ENCODE measurements around the gene TM9SF1.
A peak's percentile ranks its signal among the peaks of the same experiment; 100 is the strongest.

TM9SF1 gene

DNA sequence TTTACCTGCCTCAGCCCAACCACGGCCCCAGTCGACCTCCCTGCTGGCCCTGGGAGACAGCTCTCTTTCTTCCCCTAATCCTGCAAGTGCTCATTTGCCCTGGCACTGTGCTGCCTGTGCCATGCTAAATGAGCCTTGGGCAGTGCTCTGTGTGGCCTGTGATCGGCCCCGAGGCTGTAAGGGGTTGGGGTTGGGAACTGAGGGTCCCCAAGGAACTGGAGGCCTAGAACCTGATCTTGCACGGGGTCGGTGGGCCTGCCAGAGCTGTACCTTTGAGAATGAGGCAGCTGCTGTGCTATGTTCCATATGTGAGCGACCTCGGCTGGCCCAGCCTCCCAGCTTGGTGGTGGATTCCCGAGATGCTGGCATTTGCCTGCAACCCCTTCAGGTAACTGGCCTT lies 45.2 kb downstream of the TM9SF1 start:
- Histone ChIP-seq H3K79me2 (ENCODE audit: low read length) (peaks cover 35% of the 10 kb centered on the region), H2AFZ (ENCODE audit: low read depth, low read length) (no peak overlapping the region), H3K9ac (ENCODE audit: low read length) (no peak overlapping the region), H4K20me1 (ENCODE audit: insufficient read depth, low read length) (0 out of 2 replicates have a peak, but pooled peaks cover 2% of the 10 kb centered on the region), H3K4me2 (ENCODE audit: low read length) (no peak overlapping the region), H3K27ac (ENCODE audit: low read length) (no peak overlapping the region), H3K4me1 (ENCODE audit: low read length) (peaks cover 14% of the 10 kb centered on the region), H3K36me3 (replicated peaks; ENCODE audit: low read depth, low read length) (peaks cover 39% of the 10 kb centered on the region), H3K9me3 (ENCODE audit: insufficient read depth, low read length) (no peaks in the 10 kb centered on the region), H3K27me3 (ENCODE audit: low read depth, low read length) (no peaks in the 10 kb centered on the region), H3K4me3 (ENCODE audit: low read length) (no peak overlapping the region)
- TF ChIP-seq EZH2phosphoT487 (IDR thresholded peaks at IDR 0.05; ENCODE audit: low read depth): no peak
- TF ChIP-seq, protein P1, sequence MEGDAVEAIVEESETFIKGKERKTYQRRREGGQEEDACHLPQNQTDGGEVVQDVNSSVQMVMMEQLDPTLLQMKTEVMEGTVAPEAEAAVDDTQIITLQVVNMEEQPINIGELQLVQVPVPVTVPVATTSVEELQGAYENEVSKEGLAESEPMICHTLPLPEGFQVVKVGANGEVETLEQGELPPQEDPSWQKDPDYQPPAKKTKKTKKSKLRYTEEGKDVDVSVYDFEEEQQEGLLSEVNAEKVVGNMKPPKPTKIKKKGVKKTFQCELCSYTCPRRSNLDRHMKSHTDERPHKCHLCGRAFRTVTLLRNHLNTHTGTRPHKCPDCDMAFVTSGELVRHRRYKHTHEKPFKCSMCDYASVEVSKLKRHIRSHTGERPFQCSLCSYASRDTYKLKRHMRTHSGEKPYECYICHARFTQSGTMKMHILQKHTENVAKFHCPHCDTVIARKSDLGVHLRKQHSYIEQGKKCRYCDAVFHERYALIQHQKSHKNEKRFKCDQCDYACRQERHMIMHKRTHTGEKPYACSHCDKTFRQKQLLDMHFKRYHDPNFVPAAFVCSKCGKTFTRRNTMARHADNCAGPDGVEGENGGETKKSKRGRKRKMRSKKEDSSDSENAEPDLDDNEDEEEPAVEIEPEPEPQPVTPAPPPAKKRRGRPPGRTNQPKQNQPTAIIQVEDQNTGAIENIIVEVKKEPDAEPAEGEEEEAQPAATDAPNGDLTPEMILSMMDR (IDR thresholded peaks at IDR 0.05; ENCODE audit: low read depth, low read length): no peak

DNA sequence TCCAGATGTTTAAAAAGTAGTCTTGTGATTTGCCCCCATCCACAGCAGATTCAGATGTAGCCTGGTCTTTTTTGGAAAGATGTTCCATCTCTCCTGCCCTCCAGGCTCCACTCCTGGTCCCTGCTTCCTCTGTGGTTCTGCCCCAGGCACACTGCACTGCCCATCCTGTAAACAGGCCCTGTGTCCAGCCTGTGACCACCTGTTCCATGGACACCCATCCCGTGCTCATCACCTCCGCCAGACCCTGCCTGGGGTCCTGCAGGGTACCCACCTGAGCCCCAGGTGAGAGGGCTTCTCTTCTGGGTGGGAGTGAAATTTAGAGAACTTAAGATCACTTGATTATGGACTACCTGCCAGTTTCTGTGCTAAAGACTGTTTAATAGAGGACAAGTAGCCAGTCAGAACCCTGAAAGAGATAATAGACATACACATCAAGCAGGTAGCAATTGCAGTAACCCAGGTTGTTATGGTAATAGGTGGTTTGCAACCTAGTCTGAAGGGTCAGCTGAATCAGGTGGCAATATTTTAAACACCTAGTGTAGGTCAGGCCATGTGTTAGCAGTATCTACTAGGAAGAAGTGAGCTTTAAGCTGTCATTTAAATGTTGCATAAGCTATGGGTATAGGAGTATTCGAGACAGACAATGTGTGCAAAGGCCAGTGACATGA lies 45.8 kb downstream of the TM9SF1 start:
- Histone ChIP-seq H3K4me2 (ENCODE audit: low read length) (no peak overlapping the region), H3K4me1 (ENCODE audit: low read length) (peaks cover 19% of the 10 kb centered on the region), H2AFZ (ENCODE audit: low read depth, low read length) (no peak overlapping the region), H4K20me1 (ENCODE audit: insufficient read depth, low read length) (0 out of 2 replicates have a peak, but pooled peaks cover 2% of the 10 kb centered on the region), H3K36me3 (replicated peaks; ENCODE audit: low read depth, low read length) (peaks cover 37% of the 10 kb centered on the region), H3K27me3 (ENCODE audit: low read depth, low read length) (no peaks in the 10 kb centered on the region), H3K9me3 (ENCODE audit: insufficient read depth, low read length) (no peaks in the 10 kb centered on the region), H3K27ac (ENCODE audit: low read length) (no peak overlapping the region), H3K4me3 (ENCODE audit: low read length) (no peak overlapping the region), H3K79me2 (ENCODE audit: low read length) (peaks cover 41% of the 10 kb centered on the region), H3K9ac (ENCODE audit: low read length) (no peak overlapping the region)
- TF ChIP-seq EZH2phosphoT487 (IDR thresholded peaks at IDR 0.05; ENCODE audit: low read depth): no peak
- TF ChIP-seq, protein P1 (IDR thresholded peaks at IDR 0.05; ENCODE audit: low read depth, low read length): no peak

DNA sequence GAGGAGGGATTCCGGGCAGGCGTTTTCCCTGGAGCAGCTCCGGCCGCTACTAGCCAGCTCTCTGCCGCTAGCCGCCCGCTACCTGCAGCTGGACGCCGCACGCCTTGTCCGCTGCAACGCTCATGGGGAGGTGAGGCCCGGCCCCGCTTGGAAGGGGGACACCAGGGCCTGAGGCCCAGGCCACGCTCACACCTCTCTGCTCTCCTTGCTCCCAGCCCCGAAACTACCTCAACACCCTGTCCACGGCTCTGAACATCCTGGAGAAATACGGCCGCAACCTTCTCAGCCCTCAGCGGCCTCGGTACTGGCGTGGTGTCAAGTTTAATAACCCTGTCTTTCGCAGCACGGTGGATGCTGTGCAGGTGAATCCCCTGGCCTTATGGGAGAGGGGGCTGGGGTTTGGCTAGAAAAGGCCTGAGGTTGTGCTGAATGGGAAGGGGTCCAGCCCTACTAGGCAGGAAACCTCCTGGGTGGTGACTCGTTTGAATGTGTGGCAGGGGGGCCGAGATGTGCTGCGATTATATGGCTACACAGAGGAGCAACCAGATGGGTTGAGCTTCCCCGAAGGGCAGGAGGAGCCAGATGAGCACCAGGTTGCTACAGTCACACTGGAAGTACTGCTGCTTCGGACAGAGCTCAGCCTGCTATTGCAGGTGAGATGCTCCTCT lies 47.3 kb downstream of the TM9SF1 start:
- TF ChIP-seq EZH2phosphoT487 (IDR thresholded peaks at IDR 0.05; ENCODE audit: low read depth): no peak
- TF ChIP-seq, protein P1 (IDR thresholded peaks at IDR 0.05; ENCODE audit: low read depth, low read length): no peak
- H3K4me3 ChIP-seq (ENCODE audit: low read length): peak overlapping the region; percentile 78
- H3K9me3 ChIP-seq (ENCODE audit: insufficient read depth, low read length): no peaks in the 10 kb centered on the region
- peak overlapping the region; percentile 75 for H3K9ac ChIP-seq (ENCODE audit: low read length)
- H3K4me1 ChIP-seq (ENCODE audit: low read length): peaks cover 20% of the 10 kb centered on the region
- peak overlapping the region; percentile 94 for H3K4me2 ChIP-seq (ENCODE audit: low read length)
- no peak overlapping the region for H2AFZ ChIP-seq (ENCODE audit: low read depth, low read length)
- no peaks in the 10 kb centered on the region for H3K27me3 ChIP-seq (ENCODE audit: low read depth, low read length)
- H3K79me2 ChIP-seq (ENCODE audit: low read length): peaks cover 41% of the 10 kb centered on the region
- H4K20me1 ChIP-seq (ENCODE audit: insufficient read depth, low read length): 0 out of 2 replicates have a peak, but pooled peaks cover 2% of the 10 kb centered on the region
- peak overlapping the region; percentile 46 for H3K27ac ChIP-seq (ENCODE audit: low read length)
- peaks cover 40% of the 10 kb centered on the region for H3K36me3 ChIP-seq (replicated peaks; ENCODE audit: low read depth, low read length)

DNA sequence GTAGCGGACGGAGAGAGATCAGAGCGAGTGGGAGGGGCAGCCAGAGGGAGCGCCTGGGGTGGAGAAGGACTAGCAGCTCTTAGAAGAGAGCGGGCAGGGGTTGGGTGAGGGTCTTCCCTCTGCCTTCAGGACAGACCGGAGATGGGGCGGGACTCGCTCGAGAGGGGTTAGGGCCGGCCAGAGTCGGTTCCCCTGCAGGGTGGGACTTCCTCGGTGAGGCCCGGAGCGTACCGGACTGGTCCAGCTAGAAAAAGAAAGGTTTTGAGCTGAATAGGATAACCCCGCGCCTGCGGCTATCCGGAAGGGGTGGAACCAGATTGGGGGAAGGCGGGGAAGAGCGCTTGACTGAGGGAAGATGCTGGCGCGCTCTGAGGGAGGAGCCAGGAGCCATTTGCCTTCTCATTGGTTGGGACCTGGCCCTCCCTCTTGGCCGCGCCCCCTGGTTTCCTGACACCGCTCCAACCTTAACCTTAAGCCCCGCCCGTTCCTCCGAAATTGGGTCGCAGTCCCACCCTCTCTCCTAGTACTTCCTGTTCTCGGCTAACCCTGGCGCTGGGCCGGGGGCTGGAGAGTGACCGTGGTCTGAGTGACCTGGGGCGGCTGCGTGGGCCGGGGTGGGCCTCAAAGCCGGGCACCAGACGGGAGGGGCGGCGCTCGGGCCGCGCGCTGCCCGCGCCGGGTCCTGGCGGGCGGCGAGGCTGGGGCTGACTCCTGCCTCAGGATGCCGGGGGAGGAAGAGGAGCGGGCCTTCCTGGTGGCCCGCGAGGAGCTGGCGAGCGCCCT lies 48.1 kb downstream of the TM9SF1 start, which contains the start of gene RNF31:
RNF31 (plus strand) TSS at position 521 of the 783 bp plus-strand sequence; CDS start at position 722, 201 bp downstream.
- Histone ChIP-seq H3K4me1 (ENCODE audit: low read length) (peaks cover 21% of the 10 kb centered on the region), H3K4me2 (ENCODE audit: low read length) (peak within 1 kb of the TSS; percentile 94), H2AFZ (ENCODE audit: low read depth, low read length) (no peak within 1 kb of the TSS), H3K27me3 (ENCODE audit: low read depth, low read length) (no peaks in the 10 kb centered on the region), H3K27ac (ENCODE audit: low read length) (peak within 1 kb of the TSS; percentile 89), H3K79me2 (ENCODE audit: low read length) (peaks cover 41% of the 10 kb centered on the region), H3K9ac (ENCODE audit: low read length) (peak within 1 kb of the TSS; percentile 87), H3K9me3 (ENCODE audit: insufficient read depth, low read length) (no peaks in the 10 kb centered on the region), H4K20me1 (ENCODE audit: insufficient read depth, low read length) (0 out of 2 replicates have a peak, but pooled peaks cover 2% of the 10 kb centered on the region), H3K36me3 (replicated peaks; ENCODE audit: low read depth, low read length) (peaks cover 40% of the 10 kb centered on the region), H3K4me3 (ENCODE audit: low read length) (peak within 1 kb of the TSS; percentile 78)
- TF ChIP-seq, protein P1 (IDR thresholded peaks at IDR 0.05; ENCODE audit: low read depth, low read length): no peak
- no peak for TF ChIP-seq EZH2phosphoT487 (IDR thresholded peaks at IDR 0.05; ENCODE audit: low read depth)
